Effector memory CD4-positive, alpha-beta T cell (primary cell): ENCODE results near the gene MTSS2.

Experiments used
- DNase-seq, 3 donors: peaks; one replicate each; pipeline ENCODE4 v3.0.0-alpha.2; 2020
- H3K27ac ChIP-seq: 2 replicates; pipeline ENCODE4 v1.7.0; 2013; ENCODE audit warnings: mild to moderate bottlenecking, low read length, moderate library complexity; ENCODE audit not compliant: insufficient read depth, poor library complexity, severe bottlenecking
- H3K27me3 ChIP-seq: replicated peaks from 2 replicates; pipeline ENCODE4 v1.7.0; 2013; ENCODE audit warnings: mild to moderate bottlenecking, low read length; ENCODE audit not compliant: insufficient read depth, control insufficient read depth, poor library complexity, severe bottlenecking
- H3K36me3 ChIP-seq: 2 replicates; pipeline ENCODE4 v1.7.0; 2013; ENCODE audit warnings: mild to moderate bottlenecking, low read length, moderate library complexity; ENCODE audit not compliant: control insufficient read depth, insufficient read depth
- H3K4me1 ChIP-seq: 2 replicates; pipeline ENCODE4 v1.7.0; 2013; ENCODE audit warnings: low read length, mild to moderate bottlenecking; ENCODE audit not compliant: control insufficient read depth, insufficient read depth, poor library complexity, severe bottlenecking
- H3K4me3 ChIP-seq: 2 replicates; pipeline ENCODE4 v1.7.0; 2013; ENCODE audit warnings: low read length, low read depth, mild to moderate bottlenecking; ENCODE audit not compliant: insufficient read depth, poor library complexity, severe bottlenecking
- H3K9me3 ChIP-seq: 2 replicates; pipeline ENCODE4 v1.7.0; 2013; ENCODE audit warnings: mild to moderate bottlenecking, low read length, moderate library complexity; ENCODE audit not compliant: control insufficient read depth
- total RNA-seq, 3 donors: gene quantifications; one replicate each; lab custom pipeline; 2026; lab: John Stamatoyannopoulos, UW

MTSS2 gene, protein sequence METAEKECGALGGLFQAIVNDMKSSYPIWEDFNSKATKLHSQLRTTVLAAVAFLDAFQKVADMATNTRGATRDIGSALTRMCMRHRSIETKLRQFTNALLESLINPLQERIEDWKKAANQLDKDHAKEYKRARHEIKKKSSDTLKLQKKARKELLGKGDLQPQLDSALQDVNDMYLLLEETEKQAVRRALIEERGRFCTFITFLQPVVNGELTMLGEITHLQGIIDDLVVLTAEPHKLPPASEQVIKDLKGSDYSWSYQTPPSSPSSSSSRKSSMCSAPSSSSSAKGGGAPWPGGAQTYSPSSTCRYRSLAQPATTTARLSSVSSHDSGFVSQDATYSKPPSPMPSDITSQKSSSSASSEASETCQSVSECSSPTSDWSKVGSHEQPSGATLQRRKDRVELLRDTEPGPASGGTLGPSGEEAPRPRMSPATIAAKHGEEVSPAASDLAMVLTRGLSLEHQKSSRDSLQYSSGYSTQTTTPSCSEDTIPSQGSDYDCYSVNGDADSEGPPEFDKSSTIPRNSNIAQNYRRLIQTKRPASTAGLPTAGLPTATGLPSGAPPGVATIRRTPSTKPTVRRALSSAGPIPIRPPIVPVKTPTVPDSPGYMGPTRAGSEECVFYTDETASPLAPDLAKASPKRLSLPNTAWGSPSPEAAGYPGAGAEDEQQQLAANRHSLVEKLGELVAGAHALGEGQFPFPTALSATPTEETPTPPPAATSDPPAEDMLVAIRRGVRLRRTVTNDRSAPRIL
- total RNA-seq = 4.3 to 5.4 (median 4.6) reads per million in 3 donors

- Histone ChIP-seq H3K4me1 (peaks cover 3% of the 10 kb centered on the region), H3K27me3 (peaks cover 12% of the 10 kb centered on the region), H3K9me3 (no peaks in the 10 kb centered on the region), H3K4me3 (no peak within 1 kb of the TSS), H3K36me3 (no peaks in the 10 kb centered on the region), H3K27ac (no peak within 1 kb of the TSS)
- no peak for DNase-seq
These were observed at the start of gene MTSS2 for GRCh38 chr16:70685938-70686375. TSS of gene MTSS2 (minus strand) at chr16:70686053. CDS start at chr16:70685791, 262 bp downstream.

DNA sequence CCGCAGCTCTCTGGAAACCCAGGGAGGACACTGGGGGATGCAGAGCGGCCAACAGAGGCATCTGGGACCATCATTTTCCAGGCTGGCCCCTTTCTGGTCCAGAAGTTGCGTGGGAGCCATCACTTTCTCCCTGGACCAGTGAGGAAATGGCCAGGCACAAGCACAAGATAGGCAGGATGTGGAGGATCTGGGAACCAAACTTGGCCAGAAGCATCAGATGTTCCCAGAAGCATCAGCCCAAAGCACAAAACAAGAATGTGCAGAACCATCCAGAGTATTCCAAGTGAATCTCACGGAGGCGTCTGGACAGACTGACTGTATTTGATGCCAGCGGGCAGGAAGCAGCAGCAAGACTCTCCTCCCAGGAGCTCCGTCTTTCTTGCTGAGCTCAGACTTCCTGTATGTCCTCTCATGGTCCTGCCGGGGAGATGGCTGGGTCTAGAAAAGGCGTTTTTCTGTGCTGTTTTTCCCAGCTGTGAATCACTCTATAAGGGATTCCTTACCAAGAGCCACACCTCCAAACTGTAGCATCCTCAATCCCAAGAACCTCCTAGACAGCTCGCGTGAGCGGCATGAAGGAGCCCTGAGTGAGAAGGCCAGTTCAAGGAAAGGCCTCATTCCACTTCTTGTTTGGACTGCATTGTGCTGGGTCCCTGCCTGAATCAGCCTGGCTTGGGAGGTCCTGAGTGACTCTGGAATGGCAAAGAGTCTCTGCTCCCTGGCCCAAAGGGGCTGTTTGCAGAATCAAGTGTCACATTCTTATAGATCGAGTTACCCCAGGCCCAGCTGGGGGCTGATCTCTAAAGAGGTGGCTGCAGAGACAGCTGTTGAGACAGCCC lies 49.5 kb upstream of the MTSS2 start:
- Histone ChIP-seq H3K9me3 (no peaks in the 10 kb centered on the region), H3K36me3 (peaks cover 14% of the 10 kb centered on the region), H3K27ac (no peak overlapping the region), H3K4me1 (peaks cover 13% of the 10 kb centered on the region), H3K27me3 (no peaks in the 10 kb centered on the region), H3K4me3 (no peak overlapping the region)
- DNase-seq = no peak

DNA sequence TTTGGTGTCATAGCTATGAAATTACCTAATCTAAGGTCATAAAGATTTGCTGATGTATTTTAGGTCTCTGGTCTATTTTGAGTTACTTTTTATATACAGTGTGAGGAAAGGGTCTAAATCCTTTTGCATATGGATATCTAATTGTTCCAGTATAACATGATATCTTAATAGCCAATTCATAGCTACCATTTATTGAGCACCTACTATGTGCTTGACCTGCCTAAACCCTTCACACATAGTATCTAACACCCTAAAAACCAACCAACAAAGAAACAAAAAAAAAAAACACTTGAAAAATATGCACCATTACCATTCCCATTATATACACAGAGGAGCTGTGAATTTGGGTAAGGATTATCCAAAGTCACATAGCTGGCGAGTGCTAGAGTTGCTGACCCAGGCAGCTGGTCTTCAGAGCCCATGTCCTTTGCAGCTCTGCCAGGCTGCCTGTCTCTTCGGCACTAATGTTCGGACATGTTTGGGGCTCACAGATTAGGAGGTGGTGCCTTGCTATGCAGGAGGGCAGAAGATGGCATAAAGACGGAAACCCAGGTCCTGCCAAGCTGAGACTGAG lies 48.8 kb upstream of the MTSS2 start:
- Histone ChIP-seq H3K36me3 (peaks cover 22% of the 10 kb centered on the region), H3K27ac (no peak overlapping the region), H3K4me3 (no peak overlapping the region), H3K9me3 (no peaks in the 10 kb centered on the region), H3K4me1 (peaks cover 13% of the 10 kb centered on the region), H3K27me3 (no peaks in the 10 kb centered on the region)
- DNase-seq = no peak

- H3K4me3 ChIP-seq = no peak overlapping the region
- H3K4me1 ChIP-seq = no peaks in the 10 kb centered on the region
- no peaks in the 10 kb centered on the region for H3K27me3 ChIP-seq
- no peak for DNase-seq
- H3K9me3 ChIP-seq = no peaks in the 10 kb centered on the region
- H3K27ac ChIP-seq = no peak overlapping the region
- peaks cover 34% of the 10 kb centered on the region for H3K36me3 ChIP-seq
These were observed 45.1 kb upstream of the MTSS2 start for GRCh38 chr16:70730944-70731343.

GRCh38 chr16:70730031-70730430 lies 44.2 kb upstream of the MTSS2 start:
- peaks cover 36% of the 10 kb centered on the region for H3K36me3 ChIP-seq
- no peaks in the 10 kb centered on the region for H3K9me3 ChIP-seq
- H3K4me1 ChIP-seq = no peaks in the 10 kb centered on the region
- no peak for DNase-seq
- H3K27ac ChIP-seq = no peak overlapping the region
- H3K4me3 ChIP-seq = no peak overlapping the region
- H3K27me3 ChIP-seq = no peaks in the 10 kb centered on the region

DNA sequence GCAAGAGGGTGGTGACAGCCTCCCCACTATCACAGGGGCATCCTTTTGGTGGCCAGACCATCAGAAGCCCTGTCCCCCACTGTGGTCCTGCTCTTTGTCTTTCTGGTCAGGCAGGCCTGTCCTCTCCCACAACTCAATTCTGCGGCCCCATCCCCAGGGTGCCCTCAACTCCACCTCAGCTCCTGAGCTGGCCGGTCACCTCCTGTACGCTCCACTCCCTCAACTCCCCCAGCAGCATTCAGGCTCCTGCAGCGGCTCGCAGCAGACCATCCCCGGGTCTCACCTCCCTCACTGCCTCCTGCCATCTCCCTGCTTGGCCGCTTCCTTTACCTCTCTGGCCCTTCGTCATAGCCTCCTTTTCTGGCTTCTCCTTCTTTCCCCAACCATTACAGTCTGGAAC lies 43.4 kb upstream of the MTSS2 start:
- Histone ChIP-seq H3K27me3 (no peaks in the 10 kb centered on the region), H3K36me3 (peaks cover 36% of the 10 kb centered on the region), H3K4me1 (no peaks in the 10 kb centered on the region), H3K9me3 (no peaks in the 10 kb centered on the region), H3K4me3 (no peak overlapping the region), H3K27ac (no peak overlapping the region)
- no peak for DNase-seq

GRCh38 chr16:70728150-70728549 lies 42.3 kb upstream of the MTSS2 start:
- Histone ChIP-seq H3K27me3 (no peaks in the 10 kb centered on the region), H3K27ac (no peak overlapping the region), H3K36me3 (peaks cover 36% of the 10 kb centered on the region), H3K9me3 (no peaks in the 10 kb centered on the region), H3K4me1 (no peaks in the 10 kb centered on the region), H3K4me3 (no peak overlapping the region)
- DNase-seq = no peak

- DNase-seq = no peak
- no peak overlapping the region for H3K27ac ChIP-seq
- H3K4me3 ChIP-seq = no peak overlapping the region
- no peaks in the 10 kb centered on the region for H3K27me3 ChIP-seq
- H3K4me1 ChIP-seq = no peaks in the 10 kb centered on the region
- H3K9me3 ChIP-seq = no peaks in the 10 kb centered on the region
- peaks cover 36% of the 10 kb centered on the region for H3K36me3 ChIP-seq
These were observed 41.1 kb upstream of the MTSS2 start for GRCh38 chr16:70726892-70727361.

DNA sequence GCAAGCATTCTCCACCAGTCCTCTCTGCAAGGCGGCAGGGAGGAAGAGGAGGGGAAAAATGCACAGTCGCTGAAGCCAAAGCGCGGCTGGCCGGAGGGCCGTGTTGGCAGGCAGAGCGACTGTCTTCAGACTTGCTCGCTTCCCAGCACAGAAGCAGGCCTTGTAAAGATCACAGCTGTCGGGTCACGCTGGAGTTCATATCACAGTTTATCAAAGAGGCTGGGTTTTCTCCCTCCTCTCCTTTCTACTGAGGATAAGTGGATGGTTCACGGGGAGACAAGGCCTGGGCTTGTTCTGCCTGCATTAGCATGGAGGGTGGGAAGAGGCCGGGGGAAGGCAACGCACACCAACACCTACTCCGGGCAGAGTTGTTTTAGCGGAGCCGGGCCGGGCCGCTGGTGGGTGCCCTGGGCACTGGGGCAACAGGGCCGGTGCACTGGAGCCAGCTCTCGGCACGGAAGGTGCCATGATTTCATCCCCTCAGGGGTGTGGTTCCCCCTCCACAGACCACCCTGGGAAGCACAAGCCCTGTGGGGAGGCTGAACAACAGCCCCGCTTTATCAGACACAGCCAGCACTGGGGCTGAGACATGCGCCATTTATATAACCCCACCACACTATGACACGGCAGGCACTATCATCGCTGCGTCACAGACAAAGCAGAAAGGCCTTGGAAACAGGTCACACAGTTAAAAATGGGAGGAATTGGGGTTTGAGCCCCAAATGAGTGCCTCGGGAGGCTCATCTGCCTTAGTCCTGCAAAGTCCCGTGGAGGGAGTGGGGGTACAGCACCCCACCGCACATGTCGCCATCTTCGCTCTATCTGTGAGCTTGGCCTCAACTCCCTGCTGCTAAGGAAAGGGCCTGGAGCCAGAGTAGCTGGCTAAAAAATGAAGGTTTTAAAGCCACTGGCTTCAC lies 40.3 kb upstream of the MTSS2 start:
- Histone ChIP-seq H3K27me3 (no peaks in the 10 kb centered on the region), H3K36me3 (peaks cover 31% of the 10 kb centered on the region), H3K4me1 (no peaks in the 10 kb centered on the region), H3K4me3 (no peak overlapping the region), H3K9me3 (no peaks in the 10 kb centered on the region), H3K27ac (no peak overlapping the region)
- DNase-seq = no peak
